Peyer's patch (tissue), 4 donors: ENCODE data around the gene MBTPS1. TPM values are rescaled to one million over a fixed set of nuclear protein-coding genes. Genes with fewer than 3 reads are reported as not detected.

Experiments
- DNase-seq, 3 donors: peaks; one replicate each; pipeline ENCODE4 v3.0.0-alpha.2; 2017 to 2019
- H3K27ac ChIP-seq, 4 donors: fragments of 200-600 bp; sonication (generic); one replicate each; pipeline ENCODE4 v1.5.1; 2016 to 2019
- H3K27me3 ChIP-seq, 2 donors: fragments of 200-600 bp; sonication (generic); one replicate each; pipeline ENCODE4 v1.5.1; 2019
- H3K36me3 ChIP-seq, 3 donors: fragments of 200-600 bp; sonication (generic); one replicate each; pipeline ENCODE4 v1.5.1; 2016 to 2019
- H3K4me1 ChIP-seq, 4 donors: fragments of 200-600 bp; sonication (generic); one replicate each; pipeline ENCODE4 v1.5.1; 2016 to 2019
- H3K4me3 ChIP-seq, 4 donors: fragments of 200-600 bp; sonication (generic); 1 replicate in 3 of 4; 2 replicates in 1 of 4; pipeline ENCODE4 v1.5.1; 2016 to 2019; ENCODE audit warnings: mild to moderate bottlenecking in 1 of 4
- H3K9me3 ChIP-seq, 4 donors: fragments of 200-600 bp; sonication (generic); one replicate each; pipeline ENCODE4 v1.5.1; 2016 to 2019; ENCODE audit warnings: mild to moderate bottlenecking in 1 of 4
- CTCF ChIP-seq, 6 experiments: fragments of 450-650 bp in 4 of 6; fragments of 200-600 bp in 2 of 6; sonication (generic) in 1 of 6; IDR thresholded peaks; one replicate each; pipeline ENCODE4 v1.5.1; 2017 to 2019; ENCODE audit warnings: antibody characterized with exemption in 6 of 6, mild to moderate bottlenecking in 3 of 6, moderate library complexity in 1 of 6
- POLR2A ChIP-seq, 2 donors: fragments of 450-650 bp; IDR thresholded peaks; one replicate each; pipeline ENCODE4 v1.5.1; 2017; ENCODE audit warnings: antibody characterized with exemption in 2 of 2, mild to moderate bottlenecking in 2 of 2, moderate library complexity in 2 of 2
- total RNA-seq, 4 donors: library from RNA; depleted of rRNA; stranded (reverse); fragments of >200 nt; gene quantifications; one replicate each; pipeline ENCODE4 v1.1.0, GENCODE V29; 2016

MBTPS1 gene
- total RNA-seq, 4 donors from 2014 or later, result 79.0 to 104 (median 91.7) TPM

- no peaks in the 10 kb centered on the region for H3K27me3 ChIP-seq
- DNase-seq, result no peak
- H3K36me3 ChIP-seq, result peaks cover 0 to 18% (median 0%) of the 10 kb centered on the region in 3 donors
- TF ChIP-seq CTCF (IDR thresholded peaks at IDR 0.05) (no peak), POLR2A (IDR thresholded peaks at IDR 0.05) (no peak)
- H3K4me1 ChIP-seq, result no peaks in the 10 kb centered on the region
- H3K27ac ChIP-seq, result no peak overlapping the region
- H3K9me3 ChIP-seq, result no peaks in the 10 kb centered on the region
- H3K4me3 ChIP-seq, result no peak overlapping the region
Measured at GRCh38 chr16:84050316-84050715, 66.4 kb downstream of the MBTPS1 start.

- peak in 1 of 3 donors; percentile 32 for DNase-seq
- H3K27ac ChIP-seq, result no peak overlapping the region
- H3K4me3 ChIP-seq, result no peak overlapping the region
- H3K9me3 ChIP-seq, result no peaks in the 10 kb centered on the region
- TF ChIP-seq POLR2A (IDR thresholded peaks at IDR 0.05) (no peak), CTCF (IDR thresholded peaks at IDR 0.05) (no peak)
- H3K27me3 ChIP-seq, result no peaks in the 10 kb centered on the region
- H3K4me1 ChIP-seq, result no peaks in the 10 kb centered on the region
- H3K36me3 ChIP-seq, result peaks cover 0 to 11% (median 0%) of the 10 kb centered on the region in 3 donors
Measured at GRCh38 chr16:84049403-84050060, 67.2 kb downstream of the MBTPS1 start.

GRCh38 chr16:84048871-84049270, 67.9 kb downstream of the MBTPS1 start:
- Histone ChIP-seq H3K27me3 (no peaks in the 10 kb centered on the region), H3K4me3 (no peak overlapping the region), H3K9me3 (no peaks in the 10 kb centered on the region), H3K36me3 (peaks cover 0 to 4% (median 0%) of the 10 kb centered on the region in 3 donors), H3K27ac (no peak overlapping the region), H3K4me1 (no peaks in the 10 kb centered on the region)
- no peak for TF ChIP-seq CTCF (IDR thresholded peaks at IDR 0.05)
- TF ChIP-seq POLR2A (IDR thresholded peaks at IDR 0.05), result no peak
- peak in 1 of 3 donors; percentile 16 for DNase-seq

DNA sequence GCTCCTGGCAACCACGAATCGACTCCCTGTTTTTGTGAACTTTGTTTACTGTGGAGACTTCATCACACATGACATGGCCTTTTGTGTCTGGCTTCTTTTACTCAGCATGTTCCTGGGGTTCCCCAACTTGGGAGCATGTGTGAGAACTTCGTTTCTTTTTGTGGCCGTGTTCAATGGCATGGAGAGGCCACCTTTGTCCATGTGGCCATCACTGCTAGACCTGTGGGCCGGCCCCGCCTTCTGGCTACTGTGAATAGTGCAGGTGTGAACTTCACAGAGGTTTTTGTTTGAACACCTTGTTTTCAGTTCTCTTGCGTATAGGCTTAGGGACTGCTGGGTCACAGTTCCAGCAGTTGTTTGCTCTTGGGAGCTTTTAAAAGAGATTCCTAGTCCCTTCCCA, 68.5 kb downstream of the MBTPS1 start:
- H3K4me3 ChIP-seq, result no peak overlapping the region
- H3K4me1 ChIP-seq, result no peaks in the 10 kb centered on the region
- DNase-seq, result peak in 1 of 3 donors; percentile 47
- no peak overlapping the region for H3K27ac ChIP-seq
- H3K9me3 ChIP-seq, result no peaks in the 10 kb centered on the region
- H3K36me3 ChIP-seq, result no peaks in the 10 kb centered on the region
- TF ChIP-seq POLR2A (IDR thresholded peaks at IDR 0.05) (no peak), CTCF (IDR thresholded peaks at IDR 0.05) (peak in 2 of 6 experiments; percentile 20 to 22)
- H3K27me3 ChIP-seq, result no peaks in the 10 kb centered on the region

DNA sequence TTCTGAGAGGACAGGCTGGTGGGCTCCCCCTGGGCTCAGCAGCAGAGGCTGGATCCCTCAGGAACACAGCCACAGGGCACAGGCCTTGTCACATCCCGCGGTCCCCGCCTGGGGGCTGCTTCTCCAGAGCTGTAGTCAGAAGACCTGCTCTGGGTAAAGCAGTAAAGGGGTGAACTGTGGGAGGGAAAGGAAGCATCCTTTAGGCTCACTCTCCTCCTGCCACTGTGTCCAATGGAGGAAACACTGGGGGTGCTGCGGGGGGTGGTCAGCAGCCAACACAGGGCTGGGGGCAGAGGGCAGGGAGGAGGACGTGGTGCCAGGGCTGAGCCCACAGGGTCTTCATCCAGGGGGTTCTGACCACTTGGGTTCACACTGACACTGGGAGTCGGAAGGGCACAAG, 69.1 kb downstream of the MBTPS1 start:
- Histone ChIP-seq H3K9me3 (no peaks in the 10 kb centered on the region), H3K4me1 (no peaks in the 10 kb centered on the region), H3K4me3 (no peak overlapping the region), H3K36me3 (no peaks in the 10 kb centered on the region), H3K27me3 (no peaks in the 10 kb centered on the region), H3K27ac (no peak overlapping the region)
- TF ChIP-seq POLR2A (IDR thresholded peaks at IDR 0.05) (no peak), CTCF (IDR thresholded peaks at IDR 0.05) (no peak)
- peak in 1 of 3 donors; percentile 40 for DNase-seq
